Stomach (tissue), 4 donors: ENCODE measurements around the gene NREP.

Experiments
- CTCF ChIP-seq, 7 experiments: fragments of 450-650 bp in 4 of 7; fragments of 200-600 bp in 3 of 7; sonication (generic) in 3 of 7; IDR thresholded peaks; one replicate each; pipeline ENCODE4 v1.5.1; 2016 to 2019; ENCODE audit warnings: antibody characterized with exemption in 7 of 7, control low read depth in 2 of 7, mild to moderate bottlenecking in 1 of 7
- POLR2A ChIP-seq, 4 donors: fragments of 450-650 bp; IDR thresholded peaks; one replicate each; pipeline ENCODE4 v1.6.1; 2016; ENCODE audit warnings: antibody characterized with exemption in 4 of 4, control low read depth in 2 of 4, mild to moderate bottlenecking in 1 of 4, moderate library complexity in 1 of 4
- POLR2AphosphoS5 ChIP-seq, 3 donors: sonication (generic); formaldehyde crosslinking; IDR thresholded peaks; one replicate each; pipeline ENCODE4 v1.6.1; 2016; ENCODE audit warnings: antibody characterized with exemption in 3 of 3

- TF ChIP-seq POLR2AphosphoS5 (IDR thresholded peaks at IDR 0.05) (no peak), POLR2A (IDR thresholded peaks at IDR 0.05) (no peak), CTCF (IDR thresholded peaks at IDR 0.05) (no peak)
Observed at GRCh38 chr5:111781200-111781599, 24.2 kb upstream of the NREP start.
